Measurements from ENCODE around the gene PLEKHM3.
A peak's percentile ranks its signal among the peaks of the same experiment; 100 is the strongest.

PLEKHM3 gene

GRCh38 chr2:207852791-207853190, 172.5 kb downstream of the PLEKHM3 start:
- no peak overlapping the region for H3K4me3 ChIP-seq (ENCODE audit: low read depth, low read length)
- TF ChIP-seq MYC (IDR thresholded peaks at IDR 0.05; ENCODE audit: low read depth, low read length) (no peak), MAX (IDR thresholded peaks at IDR 0.05; ENCODE audit: low read depth, low read length) (no peak), CTCF (IDR thresholded peaks at IDR 0.05; ENCODE audit: low read depth, low read length) (no peak), POLR2A (IDR thresholded peaks at IDR 0.05; ENCODE audit: extremely low read depth, insufficient read length) (no peak)
- DNase-seq (ENCODE audit: low read depth): no peak

GRCh38 chr2:207849443-207849842, 175.9 kb downstream of the PLEKHM3 start:
- DNase-seq (ENCODE audit: low read depth): no peak
- TF ChIP-seq MYC (IDR thresholded peaks at IDR 0.05; ENCODE audit: low read depth, low read length) (no peak), CTCF (IDR thresholded peaks at IDR 0.05; ENCODE audit: low read depth, low read length) (no peak), MAX (IDR thresholded peaks at IDR 0.05; ENCODE audit: low read depth, low read length) (no peak), POLR2A (IDR thresholded peaks at IDR 0.05; ENCODE audit: extremely low read depth, insufficient read length) (no peak)
- H3K4me3 ChIP-seq (ENCODE audit: low read depth, low read length): no peak overlapping the region

GRCh38 chr2:207848545-207848928, 176.8 kb downstream of the PLEKHM3 start:
- no peak for DNase-seq (ENCODE audit: low read depth)
- TF ChIP-seq MYC (IDR thresholded peaks at IDR 0.05; ENCODE audit: low read depth, low read length) (no peak), MAX (IDR thresholded peaks at IDR 0.05; ENCODE audit: low read depth, low read length) (no peak), CTCF (IDR thresholded peaks at IDR 0.05; ENCODE audit: low read depth, low read length) (no peak), POLR2A (IDR thresholded peaks at IDR 0.05; ENCODE audit: extremely low read depth, insufficient read length) (no peak)
- H3K4me3 ChIP-seq (ENCODE audit: low read depth, low read length): no peak overlapping the region

GRCh38 chr2:207847807-207848544, 177.4 kb downstream of the PLEKHM3 start:
- peak; percentile 15 for DNase-seq (ENCODE audit: low read depth)
- no peak overlapping the region for H3K4me3 ChIP-seq (ENCODE audit: low read depth, low read length)
- TF ChIP-seq CTCF (IDR thresholded peaks at IDR 0.05; ENCODE audit: low read depth, low read length): no peak

- TF ChIP-seq MYC (IDR thresholded peaks at IDR 0.05; ENCODE audit: low read depth, low read length) (no peak), POLR2A (IDR thresholded peaks at IDR 0.05; ENCODE audit: extremely low read depth, insufficient read length) (no peak), CTCF (IDR thresholded peaks at IDR 0.05; ENCODE audit: low read depth, low read length) (no peak)
- no peak for DNase-seq (ENCODE audit: low read depth)
- no peak overlapping the region for H3K4me3 ChIP-seq (ENCODE audit: low read depth, low read length)
These were observed 178.1 kb downstream of the PLEKHM3 start for GRCh38 chr2:207847098-207847806.
